Keratinocyte (primary cell): ENCODE data around the gene DHH. TPM values are rescaled to one million over a fixed set of nuclear protein-coding genes. Genes with fewer than 3 reads are reported as not detected.

Experiments used
- DNase-seq: peaks from one replicate; pipeline ENCODE4 v3.0.0-alpha.2; 2011; ENCODE audit warnings: low read depth, missing footprints, low spot score
- FAIRE-seq: peaks from 2 replicates; lab custom pipeline; 2011; peaks lifted over from hg19 to GRCh38; lab: Jason Lieb, UNC
- H2AFZ ChIP-seq: 2 replicates; pipeline ENCODE4 v1.6.0; 2012; ENCODE audit warnings: low read length, control low read depth, inconsistent platforms; ENCODE audit not compliant: control insufficient read depth
- H3K27ac ChIP-seq: 2 replicates; pipeline ENCODE4 v1.5.1; 2011; ENCODE audit warnings: low read length; ENCODE audit not compliant: control insufficient read depth, insufficient read depth
- H3K27me3 ChIP-seq: 3 replicates; pipeline ENCODE4 v1.6.0; 2011; ENCODE audit warnings: low read length; ENCODE audit not compliant: control insufficient read depth, insufficient read depth; ENCODE audit errors: extremely low read depth
- H3K36me3 ChIP-seq, 2 experiments: 2 replicates in 1 of 2; 3 replicates in 1 of 2; pipeline ENCODE4 v1.5.1; 2011; ENCODE audit warnings: low read length in 2 of 2, mild to moderate bottlenecking in 1 of 2; ENCODE audit not compliant: control insufficient read depth in 2 of 2, insufficient read depth in 2 of 2; ENCODE audit errors: extremely low read depth in 1 of 2
- H3K4me1 ChIP-seq: 3 replicates; pipeline ENCODE4 v1.5.1; 2011; ENCODE audit warnings: low read length; ENCODE audit not compliant: control insufficient read depth, insufficient read depth; ENCODE audit errors: extremely low read depth
- H3K4me2 ChIP-seq: 3 replicates; pipeline ENCODE4 v1.6.0; 2011; ENCODE audit warnings: low read depth, low read length; ENCODE audit not compliant: control insufficient read depth, insufficient read depth; ENCODE audit errors: extremely low read depth
- H3K4me3 ChIP-seq, 3 experiments: fragments of 200-600 bp in 1 of 3; sonication (generic) in 1 of 3; 2 replicates in 2 of 3; 3 replicates in 1 of 3; pipeline ENCODE4 v1.5.1; 2011 to 2016; ENCODE audit warnings: low read length in 3 of 3, mild to moderate bottlenecking in 3 of 3, control low read depth in 2 of 3, inconsistent platforms in 1 of 3, low read depth in 1 of 3, mixed read lengths in 1 of 3, mixed run types in 1 of 3, moderate library complexity in 1 of 3; ENCODE audit not compliant: control insufficient read depth in 2 of 3, insufficient read depth in 2 of 3; ENCODE audit errors: extremely low read depth in 1 of 3
- H3K79me2 ChIP-seq: 2 replicates; pipeline ENCODE4 v1.6.0; 2012; ENCODE audit warnings: low read length; ENCODE audit not compliant: control insufficient read depth, insufficient read depth
- H3K9ac ChIP-seq: 3 replicates; pipeline ENCODE4 v1.6.0; 2011; ENCODE audit warnings: low read length; ENCODE audit not compliant: control insufficient read depth, insufficient read depth; ENCODE audit errors: extremely low read depth
- H3K9me1 ChIP-seq: 3 replicates; pipeline ENCODE4 v1.6.0; 2011; ENCODE audit warnings: low read length; ENCODE audit not compliant: control insufficient read depth, insufficient read depth; ENCODE audit errors: extremely low read depth
- H3K9me3 ChIP-seq: 2 replicates; pipeline ENCODE4 v1.5.1; 2012; ENCODE audit warnings: low read depth, low read length; ENCODE audit not compliant: control insufficient read depth
- H4K20me1 ChIP-seq: 3 replicates; pipeline ENCODE4 v1.6.0; 2011; ENCODE audit warnings: low read length; ENCODE audit not compliant: control insufficient read depth, insufficient read depth; ENCODE audit errors: extremely low read depth
- CTCF ChIP-seq, 3 experiments: IDR thresholded peaks in 1 of 3; conservative IDR thresholded peaks in 1 of 3; optimal IDR thresholded peaks in 1 of 3; 2 replicates in 2 of 3; 3 replicates in 1 of 3; pipeline versions ENCODE3 to v1.5.1; 2011; ENCODE audit warnings: low read length in 3 of 3, mild to moderate bottlenecking in 3 of 3, moderate library complexity in 2 of 3, control low read depth in 1 of 3, inconsistent platforms in 1 of 3; ENCODE audit not compliant: insufficient read depth in 2 of 3; ENCODE audit errors: extremely low read depth in 1 of 3
- EZH2 ChIP-seq: IDR thresholded peaks from one replicate; pipeline ENCODE4 v1.6.1; 2012; ENCODE audit warnings: inconsistent platforms, mild to moderate bottlenecking, low read length, moderate library complexity
- dilution Hi-C: fragments of 300-500 bp; cut with MboI; formaldehyde crosslinking; loops from one replicate; pipeline ENCODE4 v1.7.0; 2020; ENCODE audit warnings: low sequenced_read_pairs; ENCODE audit not compliant: extremely low pct_ligation_motif_present
- polyA plus RNA-seq, 5 experiments: library from polyadenylated mRNA; depleted of rRNA in 3 of 5; stranded (reverse) in 3 of 5; stranded (forward) in 1 of 5; unstranded in 1 of 5; fragments of >200 nt; gene quantifications; 1 replicate in 1 of 5; 2 replicates in 3 of 5; 3 replicates in 1 of 5; pipeline versions ENCODE4 v1.2.1 to v1.2.3, GENCODE V29; 2011 to 2012; ENCODE audit warnings: missing spikeins in 2 of 5, low read depth in 1 of 5, low replicate concordance in 1 of 5

Gene DHH
- polyA plus RNA-seq, 1 donor (not counting 4 experiments of a cell fraction or from before 2014, with no cell fraction given) = not detected

- Histone ChIP-seq H4K20me1 (no peaks in the 10 kb centered on the region), H3K9me3 (no peaks in the 10 kb centered on the region), H3K27me3 (peaks cover 73% of the 10 kb centered on the region), H3K4me1 (peaks cover 14% of the 10 kb centered on the region), H3K4me3 (no peak overlapping the region), H3K4me2 (peak overlapping the region; percentile 40), H3K79me2 (no peaks in the 10 kb centered on the region), H3K9ac (no peak overlapping the region), H3K27ac (no peak overlapping the region), H3K9me1 (no peaks in the 10 kb centered on the region), H2AFZ (no peak overlapping the region), H3K36me3 (peaks cover under 1% of the 10 kb centered on the region in 2 experiments)
- dilution Hi-C loops = no loop called here
- TF ChIP-seq EZH2 = peak; percentile 5
- no peak for TF ChIP-seq CTCF (optimal IDR thresholded peaks at IDR 0.05 in 1 of 3, IDR thresholded peaks at IDR 0.05 in 1 of 3, conservative IDR thresholded peaks at IDR 0.05 in 1 of 3; ENCODE audit: extremely low read depth in 1 of 3, insufficient read depth in 2 of 3, low read length in 3 of 3)
- FAIRE-seq = no peak
- no peak for DNase-seq
These were observed 2.8 kb downstream of the DHH start for GRCh38 chr12:49091836-49092085.

- Histone ChIP-seq H3K9me3 (no peaks in the 10 kb centered on the region), H3K4me2 (peak overlapping the region; percentile 40), H3K27ac (no peak overlapping the region), H3K4me3 (no peak overlapping the region), H3K4me1 (peaks cover 14% of the 10 kb centered on the region), H3K27me3 (peaks cover 73% of the 10 kb centered on the region), H4K20me1 (no peaks in the 10 kb centered on the region), H3K9ac (no peak overlapping the region), H3K36me3 (no peaks in the 10 kb centered on the region), H3K79me2 (no peaks in the 10 kb centered on the region), H3K9me1 (no peaks in the 10 kb centered on the region), H2AFZ (no peak overlapping the region)
- dilution Hi-C loops = no loop called here
- DNase-seq (no peak), FAIRE-seq (no peak)
- peak; percentile 64 for TF ChIP-seq EZH2
- TF ChIP-seq CTCF (optimal IDR thresholded peaks at IDR 0.05 in 1 of 3, IDR thresholded peaks at IDR 0.05 in 1 of 3, conservative IDR thresholded peaks at IDR 0.05 in 1 of 3; ENCODE audit: extremely low read depth in 1 of 3, insufficient read depth in 2 of 3, low read length in 3 of 3) = no peak
These were observed 3.4 kb downstream of the DHH start for GRCh38 chr12:49091056-49091835.
